Measurements from ENCODE around the gene TOX3. TPM values are rescaled to one million over a fixed set of nuclear protein-coding genes. Genes with fewer than 3 reads are reported as not detected.

The TOX3 gene
- total and polyA plus RNA-seq, 2 experiments from 2014 or later = not detected

- Histone ChIP-seq H3K27ac (no peak overlapping the region), H3K36me3 (ENCODE audit: low read depth) (no peaks in the 10 kb centered on the region), H3K27me3 (replicated peaks; ENCODE audit: insufficient read depth) (no peaks in the 10 kb centered on the region), H3K4me1 (ENCODE audit: insufficient read depth) (no peaks in the 10 kb centered on the region), H3K4me2 (ENCODE audit: unreplicated experiment) (no peak overlapping the region), H2AFZ (no peak overlapping the region), H3K9me2 (ENCODE audit: insufficient read depth) (no peaks in the 10 kb centered on the region), H4K20me1 (ENCODE audit: insufficient read depth) (no peaks in the 10 kb centered on the region), H3K9me3 (ENCODE audit: low read depth) (no peaks in the 10 kb centered on the region), H3K4me3 (no peak overlapping the region), H3F3A (ENCODE audit: insufficient read depth) (no peaks in the 10 kb centered on the region), H3K79me2 (ENCODE audit: insufficient read depth) (no peaks in the 10 kb centered on the region), H3K9ac (no peak overlapping the region)
- TF ChIP-seq EZH2phosphoT487 (IDR thresholded peaks at IDR 0.05; ENCODE audit: insufficient read depth, low read depth) (no peak), EZH2 (IDR thresholded peaks at IDR 0.05; ENCODE audit: insufficient read depth, poor library complexity, severe bottlenecking) (no peak)
- in situ Hi-C loops (cut with MboI) = no loop called here
- no peak for DNase-seq
- WGBS, 2 experiments (ENCODE audit: low coverage in 1 of 2, low lambda C conversion rate in 2 of 2, missing lambda C conversion rate in 2 of 2) = 4 to 7% methylated on average over 5 of the region's 5 CpGs
Observed at GRCh38 chr16:52561910-52562741, 15.2 kb upstream of the TOX3 start.

- H4K20me1 ChIP-seq (ENCODE audit: insufficient read depth) = no peaks in the 10 kb centered on the region
- no peak for DNase-seq
- H3K9ac ChIP-seq = no peak overlapping the region
- TF ChIP-seq EZH2phosphoT487 (IDR thresholded peaks at IDR 0.05; ENCODE audit: insufficient read depth, low read depth) (no peak), EZH2 (IDR thresholded peaks at IDR 0.05; ENCODE audit: insufficient read depth, poor library complexity, severe bottlenecking) (no peak)
- no peaks in the 10 kb centered on the region for H3F3A ChIP-seq (ENCODE audit: insufficient read depth)
- in situ Hi-C loops (cut with MboI) = no loop called here
- no peaks in the 10 kb centered on the region for H3K9me2 ChIP-seq (ENCODE audit: insufficient read depth)
- H2AFZ ChIP-seq = no peak overlapping the region
- H3K4me1 ChIP-seq (ENCODE audit: insufficient read depth) = no peaks in the 10 kb centered on the region
- H3K36me3 ChIP-seq (ENCODE audit: low read depth) = no peaks in the 10 kb centered on the region
- no peak overlapping the region for H3K4me2 ChIP-seq (ENCODE audit: unreplicated experiment)
- WGBS, 2 experiments (ENCODE audit: low coverage in 1 of 2, low lambda C conversion rate in 2 of 2, missing lambda C conversion rate in 2 of 2) = 45 to 46% methylated on average over 2 of the region's 2 CpGs
- no peak overlapping the region for H3K27ac ChIP-seq
- no peaks in the 10 kb centered on the region for H3K9me3 ChIP-seq (ENCODE audit: low read depth)
- no peaks in the 10 kb centered on the region for H3K79me2 ChIP-seq (ENCODE audit: insufficient read depth)
- H3K4me3 ChIP-seq = no peak overlapping the region
- H3K27me3 ChIP-seq (replicated peaks; ENCODE audit: insufficient read depth) = no peaks in the 10 kb centered on the region
Observed at GRCh38 chr16:52558448-52558847, 11.5 kb upstream of the TOX3 start.

- WGBS, 2 experiments (ENCODE audit: low coverage in 1 of 2, low lambda C conversion rate in 2 of 2, missing lambda C conversion rate in 2 of 2) = 49% methylated on average over 6 of the region's 6 CpGs
- H3K36me3 ChIP-seq (ENCODE audit: low read depth) = no peaks in the 10 kb centered on the region
- no peaks in the 10 kb centered on the region for H3K79me2 ChIP-seq (ENCODE audit: insufficient read depth)
- H3K9me3 ChIP-seq (ENCODE audit: low read depth) = no peaks in the 10 kb centered on the region
- no peak overlapping the region for H3K4me2 ChIP-seq (ENCODE audit: unreplicated experiment)
- no peak overlapping the region for H3K4me3 ChIP-seq
- H3K27ac ChIP-seq = no peak overlapping the region
- H3K4me1 ChIP-seq (ENCODE audit: insufficient read depth) = no peaks in the 10 kb centered on the region
- no peak for DNase-seq
- H4K20me1 ChIP-seq (ENCODE audit: insufficient read depth) = no peaks in the 10 kb centered on the region
- no peaks in the 10 kb centered on the region for H3K27me3 ChIP-seq (replicated peaks; ENCODE audit: insufficient read depth)
- H3K9ac ChIP-seq = no peak overlapping the region
- in situ Hi-C loops (cut with MboI) = no loop called here
- H2AFZ ChIP-seq = no peak overlapping the region
- TF ChIP-seq EZH2 (IDR thresholded peaks at IDR 0.05; ENCODE audit: insufficient read depth, poor library complexity, severe bottlenecking) (no peak), EZH2phosphoT487 (IDR thresholded peaks at IDR 0.05; ENCODE audit: insufficient read depth, low read depth) (no peak)
- no peaks in the 10 kb centered on the region for H3F3A ChIP-seq (ENCODE audit: insufficient read depth)
- H3K9me2 ChIP-seq (ENCODE audit: insufficient read depth) = no peaks in the 10 kb centered on the region
Observed at GRCh38 chr16:52557236-52557635, 10.3 kb upstream of the TOX3 start.

GRCh38 chr16:52556083-52556482 lies 9.1 kb upstream of the TOX3 start:
- H3K27ac ChIP-seq = no peak overlapping the region
- H4K20me1 ChIP-seq (ENCODE audit: insufficient read depth) = no peaks in the 10 kb centered on the region
- no peaks in the 10 kb centered on the region for H3K9me2 ChIP-seq (ENCODE audit: insufficient read depth)
- H3F3A ChIP-seq (ENCODE audit: insufficient read depth) = no peaks in the 10 kb centered on the region
- in situ Hi-C loops (cut with MboI) = no loop called here
- H3K4me3 ChIP-seq = no peak overlapping the region
- no peaks in the 10 kb centered on the region for H3K27me3 ChIP-seq (replicated peaks; ENCODE audit: insufficient read depth)
- no peak overlapping the region for H3K4me2 ChIP-seq (ENCODE audit: unreplicated experiment)
- WGBS, 2 experiments (ENCODE audit: low coverage in 1 of 2, low lambda C conversion rate in 2 of 2, missing lambda C conversion rate in 2 of 2) = 7 to 21% methylated on average over 1 of the region's 1 CpG
- no peaks in the 10 kb centered on the region for H3K9me3 ChIP-seq (ENCODE audit: low read depth)
- no peak for TF ChIP-seq EZH2 (IDR thresholded peaks at IDR 0.05; ENCODE audit: insufficient read depth, poor library complexity, severe bottlenecking)
- TF ChIP-seq EZH2phosphoT487 (IDR thresholded peaks at IDR 0.05; ENCODE audit: insufficient read depth, low read depth) = no peak
- no peak for DNase-seq
- H3K36me3 ChIP-seq (ENCODE audit: low read depth) = no peaks in the 10 kb centered on the region
- no peaks in the 10 kb centered on the region for H3K4me1 ChIP-seq (ENCODE audit: insufficient read depth)
- no peak overlapping the region for H2AFZ ChIP-seq
- no peak overlapping the region for H3K9ac ChIP-seq
- no peaks in the 10 kb centered on the region for H3K79me2 ChIP-seq (ENCODE audit: insufficient read depth)
